NOMO-1 treated with DMSO at 0.1 percent for 48 hours (cell line): Measurements from ENCODE around the gene PRRT1.
"Not testable (repeated sequence)": the region's sequence is repeated elsewhere in the genome, so short reads cannot be mapped to it uniquely, and the experiment has no call there.

ENCODE experiments used
- DNase-seq: peaks from one replicate; lab custom pipeline; 2025; ENCODE audit not compliant: unreplicated experiment; lab: John Stamatoyannopoulos, UW

Gene PRRT1

DNA sequence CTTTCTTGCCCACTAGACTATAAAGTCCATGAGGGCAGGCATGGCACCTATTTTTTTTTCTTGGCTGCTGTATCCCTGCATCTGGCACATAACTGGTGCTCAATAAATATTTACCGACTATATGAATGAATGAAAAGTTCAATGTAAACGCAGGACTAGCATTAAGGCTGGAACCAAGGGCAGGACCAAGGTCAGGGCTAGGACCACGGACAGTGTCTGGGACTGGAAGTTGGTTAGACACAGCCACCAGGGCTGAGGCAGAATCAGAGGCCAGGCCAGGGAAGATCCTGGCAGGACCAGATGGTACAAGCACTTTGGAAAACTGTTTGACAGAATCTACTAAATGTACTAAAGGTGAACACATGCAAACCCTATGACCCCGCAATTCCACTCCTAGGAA, 46.3 kb downstream of the PRRT1 start:
- DNase-seq, result no peak

DNA sequence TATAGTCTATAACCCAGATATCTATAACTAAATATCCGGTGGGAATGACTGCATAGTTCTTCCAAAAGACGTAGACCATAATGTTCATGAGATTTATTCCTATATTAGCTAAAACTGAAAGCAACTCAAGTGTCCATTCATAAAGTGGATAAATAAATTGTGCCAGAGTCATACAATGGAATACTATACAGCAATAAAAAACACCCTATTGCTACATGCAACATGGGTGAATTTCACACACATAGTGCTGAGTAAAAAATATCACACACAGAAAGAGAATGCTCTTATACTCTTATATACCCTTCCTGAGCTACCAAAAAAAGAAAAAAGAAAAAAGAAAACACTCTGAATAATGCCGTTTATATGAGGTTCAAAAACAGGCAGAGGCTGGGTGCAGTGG, 49.5 kb downstream of the PRRT1 start:
- DNase-seq, result no peak

DNA sequence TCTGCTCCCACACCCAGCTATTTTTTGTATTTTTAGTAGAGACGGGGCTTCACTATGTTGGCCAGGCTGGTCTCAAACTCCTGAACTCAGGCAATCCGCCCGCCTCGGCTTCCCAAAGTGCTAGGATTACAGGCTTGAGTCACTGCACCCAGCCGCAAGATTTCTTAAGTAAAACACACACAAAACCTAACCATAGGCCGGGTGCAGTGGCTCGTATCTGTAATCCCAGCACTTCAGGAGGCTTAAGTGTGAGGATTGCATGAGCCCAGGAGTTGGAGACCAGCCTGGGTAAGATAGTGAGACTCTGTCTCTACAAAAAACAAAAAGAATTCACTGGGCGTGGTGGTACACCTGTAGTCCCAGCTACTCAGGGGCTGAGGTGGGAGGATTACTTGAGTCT, 51.5 kb downstream of the PRRT1 start:
- DNase-seq, result not testable (repeated sequence)
